ENCODE results near the gene BDH1. TPM values are rescaled to one million over a fixed set of nuclear protein-coding genes. Genes with fewer than 3 reads are reported as not detected.

BDH1 gene
- total and polyA plus RNA-seq, 7 donors = 2.3 to 138 (median 16.8) TPM

GRCh38 chr3:197516517-197516889 lies 39.3 kb downstream of the BDH1 start:
- DNase-seq = no peak
- 70 to 78% methylated on average over 6 of the region's 6 CpGs for WGBS, 2 donors
- H3K36me3 ChIP-seq = peaks cover 0 to 2% (median 0%) of the 10 kb centered on the region in 4 donors
- no peaks in the 10 kb centered on the region for H3K9me3 ChIP-seq
- no peaks in the 10 kb centered on the region for H3K27me3 ChIP-seq
- H3K27ac ChIP-seq = no peak overlapping the region
- H3K4me1 ChIP-seq = no peaks in the 10 kb centered on the region
- no peak overlapping the region for H3K4me3 ChIP-seq
- TF ChIP-seq POLR2AphosphoS5 (IDR thresholded peaks at IDR 0.05) (no peak), EP300 (IDR thresholded peaks at IDR 0.05) (no peak), POLR2A (IDR thresholded peaks at IDR 0.05) (no peak), CTCF (IDR thresholded peaks at IDR 0.05) (no peak)
- intact Hi-C loops (cut with DNase I) = loop anchor here (10.0 kb wide), 1 partner anchor 292 kb away; no protein-coding TSS in a partner anchor

GRCh38 chr3:197514786-197515355 lies 40.9 kb downstream of the BDH1 start:
- WGBS, 2 donors = 82 to 90% methylated on average over 10 of the region's 10 CpGs
- intact Hi-C loops (cut with DNase I) = loop anchor here (10.0 kb wide), 1 partner anchor 290 kb away; no protein-coding TSS in a partner anchor
- H3K27ac ChIP-seq = no peak overlapping the region
- no peak overlapping the region for H3K4me3 ChIP-seq
- peaks cover 0 to 4% (median under 1%) of the 10 kb centered on the region in 4 donors for H3K4me1 ChIP-seq
- H3K36me3 ChIP-seq = peaks cover 0 to 2% (median 0%) of the 10 kb centered on the region in 4 donors
- H3K27me3 ChIP-seq = no peaks in the 10 kb centered on the region
- H3K9me3 ChIP-seq = no peaks in the 10 kb centered on the region
- TF ChIP-seq POLR2AphosphoS5 (IDR thresholded peaks at IDR 0.05) = no peak
- no peak for TF ChIP-seq CTCF (IDR thresholded peaks at IDR 0.05)
- TF ChIP-seq EP300 (IDR thresholded peaks at IDR 0.05) = no peak
- no peak for TF ChIP-seq POLR2A (IDR thresholded peaks at IDR 0.05)
- DNase-seq = no peak

- no peaks in the 10 kb centered on the region for H3K9me3 ChIP-seq
- WGBS, 2 donors = 86 to 92% methylated on average over 18 of the region's 18 CpGs
- H3K27me3 ChIP-seq = no peaks in the 10 kb centered on the region
- H3K27ac ChIP-seq = no peak overlapping the region
- DNase-seq = no peak
- intact Hi-C loops (cut with DNase I) = loop anchor here (10.0 kb wide), 1 partner anchor 289 kb away; no protein-coding TSS in a partner anchor
- H3K4me1 ChIP-seq = peaks cover 0 to 11% (median 4%) of the 10 kb centered on the region in 4 donors
- H3K36me3 ChIP-seq = peaks cover 0 to 2% (median 0%) of the 10 kb centered on the region in 4 donors
- no peak overlapping the region for H3K4me3 ChIP-seq
- TF ChIP-seq POLR2AphosphoS5 (IDR thresholded peaks at IDR 0.05) (no peak), EP300 (IDR thresholded peaks at IDR 0.05) (no peak), CTCF (IDR thresholded peaks at IDR 0.05) (no peak), POLR2A (IDR thresholded peaks at IDR 0.05) (no peak)
These were observed 41.6 kb downstream of the BDH1 start for GRCh38 chr3:197513953-197514785.

GRCh38 chr3:197512691-197513571 lies 42.8 kb downstream of the BDH1 start:
- intact Hi-C loops (cut with DNase I) = loop anchor here (10.0 kb wide), 1 partner anchor 288 kb away; no protein-coding TSS in a partner anchor
- no peak for DNase-seq
- Histone ChIP-seq H3K36me3 (peaks cover 0 to 2% (median 0%) of the 10 kb centered on the region in 4 donors), H3K27me3 (no peaks in the 10 kb centered on the region), H3K9me3 (no peaks in the 10 kb centered on the region), H3K4me1 (peaks cover 0 to 11% (median 5%) of the 10 kb centered on the region in 4 donors), H3K27ac (no peak overlapping the region), H3K4me3 (no peak overlapping the region)
- TF ChIP-seq POLR2AphosphoS5 (IDR thresholded peaks at IDR 0.05) = no peak
- no peak for TF ChIP-seq POLR2A (IDR thresholded peaks at IDR 0.05)
- no peak for TF ChIP-seq CTCF (IDR thresholded peaks at IDR 0.05)
- 67 to 83% methylated on average over 19 of the region's 19 CpGs for WGBS, 2 donors
